HG03066 (cell line): Measurements from ENCODE around the gene MEGF11.
"Not testable (repeated sequence)": the region's sequence is repeated elsewhere in the genome, so short reads cannot be mapped to it uniquely, and the experiment has no call there.

Source experiments
- ATAC-seq: cut with Tn5 transposase; IDR thresholded peaks from one replicate; pipeline ENCODE4 v1.9.1; 2021; ENCODE audit warnings: low read depth; ENCODE audit not compliant: unreplicated experiment

Gene MEGF11

DNA sequence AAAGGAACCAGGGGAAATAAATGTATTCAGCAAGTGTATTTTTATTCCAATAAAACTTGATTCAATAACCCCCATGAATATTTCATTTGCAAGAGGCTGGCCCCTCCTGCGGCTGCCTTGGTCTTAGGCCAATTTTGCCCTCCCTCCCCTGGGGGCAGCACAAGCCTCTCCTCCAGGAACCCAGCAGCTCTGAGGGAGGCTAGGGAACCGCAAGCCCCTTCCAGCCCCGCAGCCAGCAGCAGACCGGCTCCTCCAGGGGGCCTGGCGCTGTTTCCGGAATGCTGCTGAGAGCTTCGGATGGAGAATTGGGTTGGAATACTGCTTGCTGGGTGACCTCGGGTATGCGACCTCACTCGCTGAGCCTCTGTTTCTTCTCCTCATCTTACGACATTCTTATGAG, 234.2 kb downstream of the MEGF11 start:
- no peak for ATAC-seq

- no peak for ATAC-seq
These were observed 235.1 kb downstream of the MEGF11 start for GRCh38 chr15:66018488-66018797.

DNA sequence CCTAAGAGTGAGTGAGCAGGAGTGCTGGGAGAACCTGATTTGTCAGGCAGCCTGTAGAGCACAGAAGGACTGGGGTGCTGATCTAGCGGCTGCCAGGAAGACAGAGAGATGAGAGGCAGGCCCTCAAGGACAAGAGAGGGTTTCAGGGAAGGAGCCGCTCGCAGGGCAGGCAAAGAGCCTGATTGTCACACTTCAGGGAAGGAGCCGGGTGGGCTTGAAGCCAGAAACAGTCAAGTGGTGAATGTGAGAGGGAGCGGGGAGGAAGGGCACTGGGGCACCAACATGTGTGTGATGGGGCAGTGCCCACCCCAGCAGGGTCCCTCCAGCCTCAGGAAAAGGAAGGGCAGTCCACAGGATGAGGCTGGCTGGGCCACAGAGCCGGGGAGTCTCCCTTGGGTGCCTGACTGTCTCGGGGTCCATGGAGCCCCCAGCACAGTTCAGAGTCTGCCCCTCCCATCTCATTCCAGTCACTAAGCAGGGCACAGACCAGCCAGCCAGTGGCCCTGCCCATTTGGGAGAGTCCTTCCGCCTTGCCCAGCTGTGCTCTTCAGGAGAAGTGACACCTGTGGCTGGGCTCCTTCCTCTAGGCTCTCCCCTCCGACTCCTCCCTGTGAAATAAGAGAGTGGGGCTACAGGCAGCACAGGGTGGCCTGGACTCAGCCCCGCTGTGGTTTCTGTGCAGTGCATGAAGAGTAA, 235.6 kb downstream of the MEGF11 start:
- ATAC-seq = no peak

- ATAC-seq = no peak
These were observed 236.6 kb downstream of the MEGF11 start for GRCh38 chr15:66017000-66017399.

DNA sequence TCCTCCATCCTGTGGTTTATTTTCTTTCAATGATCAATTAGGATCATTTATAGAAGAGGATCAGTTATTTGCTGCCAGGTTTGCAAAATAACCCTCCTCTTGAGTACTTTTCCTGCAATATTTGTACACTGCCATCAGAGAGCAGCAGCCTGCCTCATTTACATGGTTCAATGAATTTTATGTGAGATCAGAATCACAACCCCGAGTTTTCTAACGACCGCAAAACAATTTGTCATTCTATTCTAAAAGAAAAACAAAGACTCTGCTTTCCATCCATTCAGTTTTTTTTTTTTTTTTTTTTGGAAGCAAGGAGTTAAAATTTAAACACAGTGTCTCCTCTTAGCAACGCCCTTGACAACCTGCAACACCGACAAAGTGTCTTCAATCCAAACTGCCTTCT, 237.4 kb downstream of the MEGF11 start:
- no peak for ATAC-seq

DNA sequence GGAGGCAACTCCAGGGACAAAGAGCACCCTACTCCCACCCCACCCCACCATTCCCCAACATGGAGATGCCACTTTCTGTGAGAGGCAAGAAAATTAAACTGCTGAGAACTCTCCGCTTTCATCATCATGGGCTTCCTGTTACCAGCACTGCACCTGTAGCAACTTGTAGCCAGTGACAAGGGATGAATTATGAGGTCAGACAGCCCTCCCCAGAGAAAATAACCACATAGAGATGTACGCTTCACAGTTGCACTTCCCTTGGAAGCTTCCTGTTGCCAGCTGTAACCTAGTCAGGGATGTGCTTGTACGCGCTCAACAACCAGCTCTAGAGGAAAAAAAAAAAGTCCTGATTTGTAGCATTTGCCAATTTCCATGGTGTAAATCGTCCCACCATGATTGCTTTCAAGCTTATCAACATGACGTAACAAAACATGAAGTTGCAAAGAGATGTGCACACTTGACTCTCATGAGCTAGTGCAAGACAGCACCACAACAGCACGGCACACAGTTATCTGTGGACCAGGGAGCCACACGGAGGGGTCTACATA, 238.8 kb downstream of the MEGF11 start:
- no peak for ATAC-seq

GRCh38 chr15:66014022-66014421, 239.5 kb downstream of the MEGF11 start:
- ATAC-seq = no peak

DNA sequence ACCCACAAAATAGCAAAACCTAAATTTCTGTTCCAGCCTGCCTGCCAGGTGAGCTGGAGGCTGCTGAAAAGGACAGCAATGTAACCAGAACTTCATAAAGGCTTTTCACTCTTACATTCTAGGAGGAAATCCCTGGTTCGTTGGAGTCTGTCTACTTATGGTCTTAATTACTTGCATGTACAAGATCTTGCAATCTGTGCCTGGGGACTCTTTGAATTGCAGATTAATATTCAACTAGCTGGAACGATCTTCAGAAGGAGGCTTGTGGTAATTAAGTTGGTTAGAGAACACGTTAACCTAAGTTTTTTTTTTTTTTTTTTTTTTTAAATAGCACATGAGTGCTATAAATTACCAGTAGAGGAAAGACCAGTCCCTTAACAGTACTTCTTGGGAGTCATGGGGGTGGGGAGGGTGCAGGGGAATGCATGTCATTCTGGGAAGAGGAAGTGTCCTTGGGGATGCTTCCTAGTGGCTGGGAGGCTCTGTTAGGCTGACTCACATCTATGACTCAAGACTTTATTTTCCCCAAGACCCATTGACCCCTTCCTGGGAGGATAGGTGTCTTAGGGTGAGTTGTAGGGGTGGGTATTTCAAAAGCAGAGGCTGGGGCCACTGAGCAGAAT, 244.5 kb downstream of the MEGF11 start:
- ATAC-seq = no peak

GRCh38 chr15:66007663-66008262, 245.8 kb downstream of the MEGF11 start:
- ATAC-seq = no peak

GRCh38 chr15:66006986-66007385, 246.6 kb downstream of the MEGF11 start:
- no peak for ATAC-seq

- no peak for ATAC-seq
These were observed 248.8 kb downstream of the MEGF11 start for GRCh38 chr15:66004618-66005262.

DNA sequence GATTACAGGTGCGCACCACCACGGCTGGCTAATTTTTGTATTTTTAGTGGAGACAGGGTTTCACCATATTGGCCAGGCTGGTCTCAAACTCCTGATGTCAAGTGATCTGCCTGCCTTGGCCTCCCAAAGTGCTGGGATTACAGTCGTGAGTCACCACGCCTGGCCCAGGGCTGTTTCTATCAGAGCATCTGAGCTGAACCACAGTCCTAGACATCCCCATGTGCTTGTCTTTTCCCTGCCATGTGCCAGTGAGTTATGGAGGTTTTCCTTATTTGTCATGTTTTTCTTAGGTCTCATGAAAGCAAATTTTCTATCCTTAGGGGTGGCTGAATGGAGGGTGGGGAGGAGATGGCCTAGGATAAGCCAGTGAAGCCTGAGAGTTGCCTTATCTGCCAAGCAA, 250.4 kb downstream of the MEGF11 start:
- not testable (repeated sequence) for ATAC-seq

GRCh38 chr15:66001717-66002426, 251.7 kb downstream of the MEGF11 start:
- ATAC-seq = no peak

DNA sequence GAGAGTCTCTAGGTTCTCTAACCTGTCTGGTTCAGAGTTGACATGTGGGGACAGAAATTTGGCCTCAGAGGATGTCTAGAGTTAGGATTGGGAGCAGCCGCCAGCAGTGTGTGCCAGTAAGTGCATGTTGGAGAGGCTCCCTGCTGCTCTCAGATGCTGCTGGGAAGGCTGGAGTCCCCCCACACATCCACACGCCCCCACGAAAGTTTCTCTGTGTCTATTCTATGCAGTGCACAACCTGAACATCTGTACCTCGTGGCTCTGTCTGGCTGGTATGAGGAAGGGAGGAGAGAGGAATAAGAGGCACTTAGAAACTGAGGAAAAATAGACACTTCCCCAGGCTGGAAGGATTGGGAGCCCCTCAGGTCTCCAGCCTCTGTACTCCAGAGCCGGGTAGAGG, 252.5 kb downstream of the MEGF11 start:
- ATAC-seq = no peak

GRCh38 chr15:65998486-65998885, 255.1 kb downstream of the MEGF11 start:
- ATAC-seq = no peak

GRCh38 chr15:65996901-65997300, 256.6 kb downstream of the MEGF11 start:
- ATAC-seq = no peak

GRCh38 chr15:65994832-65995231, 258.7 kb downstream of the MEGF11 start:
- ATAC-seq = no peak

- no peak for ATAC-seq
These were observed 259.8 kb downstream of the MEGF11 start for GRCh38 chr15:65993762-65994161.

GRCh38 chr15:65993236-65993635, 260.3 kb downstream of the MEGF11 start:
- ATAC-seq = no peak

DNA sequence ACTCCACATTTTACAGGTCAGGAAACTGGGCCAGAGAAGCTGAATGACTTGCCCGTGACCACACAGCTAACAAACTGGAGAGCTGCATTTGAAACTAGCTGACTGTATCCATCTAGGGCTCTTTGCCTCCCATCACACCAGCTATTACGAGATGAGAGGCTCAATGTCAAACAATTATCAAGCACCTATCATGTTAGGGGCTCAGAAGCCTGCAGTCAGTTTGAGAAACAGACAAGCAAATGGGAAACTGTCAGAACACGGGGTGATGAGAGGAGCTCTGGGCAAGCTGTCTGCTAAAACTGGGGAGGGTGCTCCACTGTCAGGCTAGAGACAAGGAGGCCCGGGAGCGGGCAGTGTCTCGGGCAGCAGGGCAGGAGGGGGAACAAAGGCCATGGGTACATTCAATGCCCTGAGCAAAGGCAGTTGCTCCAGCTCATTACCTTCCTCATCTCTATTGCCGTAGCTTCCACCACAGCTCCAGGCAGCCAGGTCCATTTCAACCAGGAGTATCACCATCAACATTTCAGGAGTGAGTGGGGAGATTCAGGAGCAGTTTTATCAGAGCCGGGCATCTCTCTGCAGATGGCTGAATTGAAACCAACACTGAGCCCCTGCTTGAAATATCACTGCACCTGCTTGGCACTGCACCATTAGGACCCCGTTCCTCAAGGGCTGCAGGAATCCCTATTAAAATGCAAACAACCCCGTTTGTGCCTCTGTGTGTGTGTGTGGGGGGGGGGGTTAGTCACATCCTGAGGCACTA, 261.6 kb downstream of the MEGF11 start:
- ATAC-seq = no peak
